NCI-H1417 treated with DMSO at 0.1 percent for 48 hours (cell line): ENCODE data around the gene LSM14B.
"Not testable (repeated sequence)": the region's sequence is repeated elsewhere in the genome, so short reads cannot be mapped to it uniquely, and the experiment has no call there.

Experiments
- DNase-seq: peaks from one replicate; lab custom pipeline; 2025; lab: John Stamatoyannopoulos, UW

Gene LSM14B

GRCh38 chr20:62114894-62115293 lies 7.4 kb upstream of the LSM14B start:
- no peak for DNase-seq

GRCh38 chr20:62115800-62116407 lies 6.4 kb upstream of the LSM14B start:
- not testable (repeated sequence) for DNase-seq

- DNase-seq: no peak
These were observed 5.5 kb upstream of the LSM14B start for GRCh38 chr20:62116558-62117361.

- DNase-seq: no peak
These were observed 5.0 kb upstream of the LSM14B start for GRCh38 chr20:62117362-62117646.

GRCh38 chr20:62117658-62118057 lies 4.6 kb upstream of the LSM14B start:
- no peak for DNase-seq

- DNase-seq: no peak
These were observed 3.9 kb upstream of the LSM14B start for GRCh38 chr20:62118113-62119043.

GRCh38 chr20:62119115-62119514 lies 3.2 kb upstream of the LSM14B start:
- no peak for DNase-seq

GRCh38 chr20:62119591-62120364 lies 2.5 kb upstream of the LSM14B start:
- no peak for DNase-seq

- DNase-seq: no peak
These were observed 1.9 kb upstream of the LSM14B start for GRCh38 chr20:62120365-62120762.

GRCh38 chr20:62120990-62121775 lies 1.1 kb upstream of the LSM14B start:
- DNase-seq: no peak

- peak; percentile 23 for DNase-seq
These were observed 577 bp downstream of the LSM14B start for GRCh38 chr20:62122654-62123449.

- no peak for DNase-seq
These were observed 1.3 kb downstream of the LSM14B start for GRCh38 chr20:62123450-62124118.

GRCh38 chr20:62126141-62126540 lies 3.9 kb downstream of the LSM14B start:
- DNase-seq: no peak

- DNase-seq: no peak
These were observed 5.5 kb downstream of the LSM14B start for GRCh38 chr20:62127799-62128198.

- DNase-seq: no peak
These were observed 6.2 kb downstream of the LSM14B start for GRCh38 chr20:62128502-62128901.

- DNase-seq: no peak
These were observed 7.7 kb downstream of the LSM14B start for GRCh38 chr20:62129731-62130531.

GRCh38 chr20:62131560-62132320 lies 9.5 kb downstream of the LSM14B start:
- no peak for DNase-seq

- DNase-seq: no peak
These were observed 10.1 kb downstream of the LSM14B start for GRCh38 chr20:62132421-62132820.
